T-helper 1 cell (primary cell): ENCODE data around the gene MYZAP.

Experiments used
- DNase-seq, 5 donors: peaks; one replicate each; pipeline ENCODE4 v3.0.0-alpha.2; 2012 to 2020

MYZAP gene

DNA sequence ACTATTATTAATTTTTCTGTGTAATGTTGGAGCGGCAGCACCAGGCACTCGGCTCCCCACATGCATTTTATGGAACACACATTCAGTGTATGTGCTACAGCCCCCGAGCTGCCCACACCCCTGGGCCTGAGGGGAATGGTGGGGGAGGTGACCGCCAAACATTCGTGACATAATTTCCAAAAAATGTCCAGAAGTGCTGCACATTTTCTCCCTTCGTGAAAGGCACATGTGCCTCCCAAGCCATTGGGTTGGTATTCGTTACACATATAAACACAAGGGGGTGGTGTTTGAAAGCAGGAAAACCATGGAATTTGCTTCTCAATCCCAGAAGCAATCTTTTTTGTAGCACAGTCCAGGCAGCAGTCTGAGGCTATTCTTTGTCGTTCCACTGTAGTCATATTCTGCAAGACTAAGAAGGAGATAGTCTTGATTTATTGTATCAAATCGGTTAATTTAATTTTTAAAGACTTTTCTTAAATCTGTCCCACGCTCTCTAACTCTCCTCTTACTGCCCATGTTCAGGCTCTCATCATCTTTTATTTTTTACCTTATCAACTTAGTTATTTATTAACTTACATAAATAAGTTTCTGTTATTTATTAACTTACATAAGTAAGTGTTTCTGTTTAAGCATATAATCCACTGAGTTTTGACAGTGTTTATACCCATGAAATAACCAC, 75.6 kb downstream of the MYZAP start:
- no peak for DNase-seq

DNA sequence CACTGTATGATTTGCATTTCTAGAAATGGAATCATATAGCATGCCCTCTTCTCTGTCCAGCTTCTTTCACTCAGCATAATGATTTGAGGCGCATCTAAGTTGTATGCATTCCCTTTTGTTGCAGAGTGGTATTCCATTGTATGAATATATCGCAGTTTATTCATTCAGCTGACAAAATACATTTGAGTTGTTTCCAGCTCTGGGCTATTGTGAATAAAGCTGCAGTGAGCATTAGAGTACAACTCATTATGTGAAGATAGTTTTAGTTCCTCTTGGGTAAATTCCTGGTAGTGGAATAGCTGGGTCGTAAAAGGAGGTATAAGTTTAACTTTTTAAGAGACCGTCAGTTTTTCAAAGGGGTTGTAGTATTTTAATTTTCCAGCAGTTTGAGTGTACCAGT, 76.3 kb downstream of the MYZAP start:
- DNase-seq: no peak

DNA sequence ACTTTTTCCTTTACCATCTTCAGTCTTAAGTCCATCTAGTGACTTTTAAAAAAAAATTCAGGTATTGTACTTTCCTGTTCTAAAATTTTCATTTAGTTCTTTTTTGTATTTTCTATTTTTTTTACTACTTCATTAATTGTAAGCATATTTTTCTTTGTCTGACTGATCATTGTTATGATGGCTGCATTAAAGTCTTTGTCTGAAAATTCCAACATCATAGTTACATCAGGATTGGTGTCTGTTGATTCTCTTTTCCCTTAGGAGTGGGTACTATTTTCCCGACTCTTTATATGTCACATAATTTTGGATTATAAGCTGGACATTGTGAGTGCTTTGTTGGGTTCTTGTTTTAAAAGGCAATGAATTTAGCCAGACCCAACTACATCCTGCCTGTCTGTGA, 79.9 kb downstream of the MYZAP start:
- no peak for DNase-seq

DNA sequence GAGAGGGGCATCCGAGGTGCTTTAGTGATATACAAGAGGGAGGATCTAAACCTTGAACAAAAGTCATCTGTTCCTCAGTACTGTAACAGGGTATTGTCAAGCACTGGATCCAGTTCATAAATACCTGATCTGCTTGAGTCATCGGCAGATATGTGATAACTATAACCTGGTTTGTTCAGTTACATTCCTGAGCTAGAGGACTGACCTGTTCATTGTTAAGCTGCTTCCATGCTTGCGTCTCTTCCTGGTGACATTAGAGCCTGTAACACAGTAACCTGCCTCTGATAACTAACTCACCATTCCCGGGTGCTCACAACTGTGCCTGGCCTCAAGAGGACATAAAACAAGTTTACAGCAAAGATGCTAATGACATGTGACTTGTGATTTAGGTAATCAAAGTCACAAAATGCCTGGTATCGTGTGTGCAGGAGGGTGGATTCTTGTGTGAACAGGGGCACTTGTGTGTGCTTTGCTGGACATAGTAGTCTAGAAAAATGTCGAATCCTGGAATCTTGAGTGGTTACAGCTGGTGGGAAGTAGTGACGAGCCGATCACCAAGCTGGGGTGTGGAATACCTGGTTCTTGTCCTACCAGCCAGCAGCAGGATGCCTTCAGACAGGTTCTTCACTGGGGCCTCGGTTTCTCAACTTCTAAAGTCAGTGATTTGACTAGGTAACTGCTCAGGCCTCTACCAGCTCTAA, 83.9 kb downstream of the MYZAP start:
- DNase-seq: no peak

DNA sequence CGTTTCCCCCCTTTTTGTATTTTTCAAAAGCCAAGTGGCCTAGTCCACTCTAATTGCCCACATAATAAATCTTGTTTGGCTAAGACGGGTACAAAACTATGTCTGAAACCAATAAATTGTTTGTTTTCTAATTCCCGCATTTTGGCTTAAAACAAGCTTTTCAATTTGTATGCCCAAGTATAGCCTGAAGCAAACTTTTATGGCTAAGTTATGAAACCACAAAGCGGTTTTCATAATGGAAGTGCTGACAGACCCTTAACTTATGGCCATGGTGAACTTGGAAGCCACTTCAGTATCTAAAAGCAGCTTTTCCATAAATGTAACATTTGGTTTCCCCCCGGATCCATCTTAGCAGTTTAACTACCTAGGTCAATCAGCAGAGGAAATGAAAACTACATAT, 84.9 kb downstream of the MYZAP start:
- DNase-seq: no peak

DNA sequence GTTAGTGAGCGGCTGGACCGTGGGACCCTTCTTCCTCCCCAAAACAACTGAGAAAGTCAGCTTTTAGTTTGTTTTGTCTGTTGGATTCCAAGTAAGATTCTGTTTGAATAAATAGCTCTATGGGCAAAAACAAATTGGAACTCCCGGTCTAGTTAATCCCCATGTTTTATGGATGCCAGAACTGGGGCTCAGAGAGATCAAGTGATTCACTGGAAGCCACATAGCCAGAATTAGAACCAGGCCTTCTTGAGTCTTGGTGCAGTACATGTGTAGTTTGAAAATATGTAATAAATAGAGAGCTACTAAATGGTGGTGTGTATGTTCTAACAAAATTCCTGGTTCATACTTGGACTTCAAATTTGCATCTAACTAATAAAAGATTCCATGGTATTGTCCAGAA, 85.5 kb downstream of the MYZAP start:
- no peak for DNase-seq

DNA sequence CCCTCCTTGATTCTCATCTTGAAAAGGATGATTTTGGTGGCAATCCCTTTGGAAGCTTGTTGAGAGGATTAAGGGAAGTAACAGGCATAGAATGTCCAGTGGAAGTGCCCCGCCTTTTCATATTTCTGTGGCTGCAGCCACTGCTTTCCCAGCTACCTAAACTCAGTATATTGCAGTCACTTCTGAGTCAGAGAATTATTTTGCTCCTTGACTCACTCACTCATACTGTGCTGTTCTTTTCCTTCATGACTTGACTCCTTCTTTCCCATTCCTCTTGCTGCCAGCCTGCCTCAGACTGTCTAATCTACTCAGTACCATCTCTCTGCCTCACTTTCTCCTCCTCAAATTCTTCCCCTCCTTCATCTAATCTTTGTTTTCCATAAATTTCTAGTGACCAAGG, 88.3 kb downstream of the MYZAP start:
- DNase-seq: no peak

DNA sequence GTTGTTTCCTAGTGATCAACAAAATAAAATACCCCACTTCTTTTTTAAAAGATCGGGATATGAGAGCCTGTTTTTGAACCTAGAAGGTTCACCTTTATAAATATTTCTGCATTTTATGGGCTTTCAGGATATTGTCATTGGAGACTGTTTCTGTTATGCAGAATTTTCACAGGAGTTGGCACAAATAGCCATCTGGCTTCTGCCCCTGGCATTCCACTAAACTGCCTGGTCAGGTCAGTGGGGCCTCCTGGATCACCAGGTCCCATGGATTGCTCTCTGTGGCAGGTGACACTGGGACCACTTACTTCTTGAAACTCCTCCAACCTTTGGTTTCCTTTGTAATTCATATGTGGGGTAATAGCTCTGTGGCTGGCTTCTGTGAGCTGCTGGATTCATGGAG, 89.3 kb downstream of the MYZAP start:
- no peak for DNase-seq

DNA sequence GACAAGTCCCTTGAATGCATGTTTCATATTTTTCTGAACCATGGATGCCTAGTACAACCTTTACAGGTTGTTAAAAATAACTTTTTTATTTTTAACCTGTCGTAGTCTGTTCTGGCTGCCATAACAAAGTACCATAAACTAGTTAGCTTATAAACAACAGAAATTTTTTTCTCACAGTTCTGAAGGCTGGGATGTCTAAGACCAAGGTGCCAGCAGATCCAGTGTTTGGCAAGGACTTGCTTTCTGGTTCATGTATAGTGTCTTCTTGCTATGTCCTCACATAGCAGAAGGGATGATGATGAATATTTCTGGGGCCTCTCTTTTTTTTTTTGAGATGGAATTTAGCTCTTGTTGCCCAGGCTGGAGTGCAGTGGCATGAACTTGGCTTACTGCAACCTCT, 91.8 kb downstream of the MYZAP start:
- no peak for DNase-seq

DNA sequence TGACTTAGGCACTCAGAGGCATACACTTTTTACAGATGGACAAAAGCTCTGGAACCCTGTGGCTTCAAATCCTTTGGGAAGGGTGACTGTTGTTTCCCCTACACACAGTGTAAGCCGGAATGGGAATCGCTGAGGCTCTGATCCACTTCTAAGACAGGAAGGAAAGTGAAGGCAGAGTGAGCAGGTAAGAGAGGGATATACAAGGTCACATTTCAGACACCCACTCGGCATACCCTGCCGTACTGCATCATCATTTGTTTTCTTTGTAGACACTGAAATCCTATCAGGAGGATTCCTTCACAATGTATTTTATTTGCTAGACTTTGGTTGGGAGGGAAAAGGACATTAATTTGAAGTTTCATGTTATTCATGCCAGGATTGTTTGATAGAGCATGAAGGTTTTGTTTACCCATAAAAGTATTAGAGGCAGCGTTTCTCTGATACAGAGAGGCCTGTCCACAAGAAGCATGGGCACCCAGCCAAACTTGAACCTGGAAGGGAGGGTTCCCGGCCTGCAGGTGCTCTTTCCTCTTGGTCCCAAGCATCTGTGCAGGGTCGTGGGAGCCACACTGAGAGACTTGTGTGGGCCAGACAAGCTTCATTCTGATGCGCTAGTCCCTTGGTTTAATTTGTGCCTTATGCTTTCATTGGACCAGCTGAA, 92.9 kb downstream of the MYZAP start:
- no peak for DNase-seq

DNA sequence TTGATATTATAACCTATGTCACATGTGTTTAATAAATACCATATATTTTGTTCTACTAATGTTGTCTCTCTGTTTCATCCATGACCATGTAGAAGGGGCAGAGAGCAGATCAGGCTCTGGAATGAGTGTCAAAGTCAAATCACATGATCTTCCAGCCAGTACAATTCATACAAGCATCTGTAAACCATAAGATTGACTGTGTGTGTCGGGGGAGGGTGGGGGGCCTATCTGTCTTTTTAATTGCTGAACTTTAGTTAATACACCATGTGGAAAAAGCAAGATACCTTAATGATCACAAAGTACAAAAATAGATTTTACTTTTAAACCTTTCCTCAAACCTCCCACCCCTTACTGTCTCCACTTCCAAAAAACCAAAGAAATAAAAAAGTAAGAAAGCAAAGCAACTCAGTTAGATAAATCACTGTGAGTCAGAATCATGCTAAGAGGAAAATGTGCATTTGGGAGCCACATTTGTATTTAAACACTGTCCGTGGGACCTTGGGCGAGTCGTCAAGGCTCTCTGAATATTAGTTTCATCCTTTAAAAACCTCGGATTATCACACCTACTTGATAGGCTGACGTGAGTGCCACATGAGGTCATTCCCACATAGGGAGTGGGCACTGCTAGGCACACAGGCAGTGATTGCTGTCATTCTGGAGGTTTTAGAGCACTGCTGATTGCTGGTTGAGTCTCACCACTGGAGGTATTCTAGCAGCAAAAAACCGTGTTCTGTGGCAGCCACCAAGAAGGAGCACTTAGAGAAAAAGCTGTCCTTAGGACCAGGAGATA, 93.8 kb downstream of the MYZAP start:
- DNase-seq: no peak

DNA sequence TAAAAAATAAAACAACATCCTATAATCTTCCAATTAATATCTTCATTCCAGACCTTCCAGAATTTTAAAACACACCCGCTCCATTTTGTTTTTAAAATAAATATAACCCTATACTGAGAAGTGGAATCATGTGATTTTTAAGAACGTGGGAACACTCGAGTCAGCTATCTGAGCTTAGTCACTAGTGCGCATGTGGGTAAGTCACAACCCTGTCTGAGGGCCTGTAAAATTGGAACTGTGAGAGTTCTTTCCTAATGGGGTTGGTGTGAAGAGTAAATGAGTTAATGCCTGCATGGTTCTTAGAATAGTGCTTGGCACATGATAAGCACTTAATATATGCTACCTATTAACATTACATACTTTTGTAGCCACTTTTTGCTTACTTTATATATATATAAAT, 95.0 kb downstream of the MYZAP start:
- no peak for DNase-seq

DNA sequence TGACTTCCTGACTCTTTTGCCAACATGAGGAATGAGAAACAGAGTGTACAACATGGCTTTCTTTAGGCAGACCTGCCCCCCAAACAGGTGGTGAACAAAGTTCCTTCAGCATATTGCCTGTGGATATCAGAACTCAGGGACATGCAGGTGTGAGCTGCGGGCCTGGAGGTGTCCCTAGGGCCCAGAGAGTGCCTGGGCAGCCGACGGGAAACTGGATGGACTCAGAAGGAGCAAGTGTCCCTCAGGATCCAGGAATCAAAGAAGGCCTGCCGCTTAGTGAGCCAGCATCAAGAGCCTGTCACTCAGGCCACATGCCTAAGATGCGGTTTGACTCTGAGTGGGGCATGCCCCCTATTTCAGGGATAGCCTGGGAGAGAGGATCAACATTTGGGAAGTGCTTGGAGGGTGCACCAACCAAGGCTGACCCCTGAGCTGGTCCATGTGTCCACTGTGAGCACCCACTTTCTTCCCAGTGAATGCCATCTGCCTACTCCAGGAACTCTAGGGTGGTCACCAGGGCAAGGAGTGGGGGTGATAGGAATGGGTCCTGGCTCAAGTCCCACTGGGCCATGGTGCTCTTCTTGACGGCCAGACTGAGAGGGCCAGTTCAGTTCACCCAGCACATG, 98.8 kb downstream of the MYZAP start:
- DNase-seq: no peak

DNA sequence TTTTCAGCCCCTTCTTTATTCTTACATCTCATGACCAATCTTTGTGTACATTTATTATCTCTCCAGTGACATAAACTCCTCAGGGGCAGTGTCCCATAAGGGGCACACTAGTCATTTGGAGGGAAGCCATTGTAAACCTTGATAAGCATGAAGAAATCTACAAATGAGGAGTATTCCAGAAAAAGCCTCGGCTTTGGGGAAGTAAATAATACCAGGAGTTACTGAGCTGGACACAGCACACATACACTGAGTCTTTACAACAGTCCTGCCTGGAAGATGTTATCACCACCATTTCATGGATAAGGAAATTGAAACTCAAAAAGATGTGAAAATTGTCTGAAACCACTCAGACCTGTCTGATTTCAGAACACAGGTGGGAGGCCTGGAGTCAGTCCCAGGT, 99.4 kb downstream of the MYZAP start:
- no peak for DNase-seq

DNA sequence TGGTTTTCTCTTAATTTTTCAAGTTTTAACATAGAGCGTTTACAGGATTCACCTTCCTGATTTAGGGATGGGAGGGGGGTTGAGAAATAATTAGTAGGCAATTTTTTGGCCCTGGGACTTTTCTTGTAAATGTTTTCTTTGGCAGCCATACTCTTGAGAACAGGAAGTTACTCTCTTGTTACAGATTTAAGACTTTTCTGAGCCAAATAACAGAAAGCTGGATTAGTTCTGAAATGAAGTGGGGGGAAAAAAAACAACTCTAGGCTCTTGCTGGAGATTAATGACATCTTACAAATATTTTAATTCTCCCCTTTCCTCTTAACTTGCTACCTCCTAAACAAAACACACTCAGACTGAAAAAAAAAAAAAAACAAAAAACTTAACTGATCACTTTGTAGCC, 101.0 kb downstream of the MYZAP start:
- no peak for DNase-seq

DNA sequence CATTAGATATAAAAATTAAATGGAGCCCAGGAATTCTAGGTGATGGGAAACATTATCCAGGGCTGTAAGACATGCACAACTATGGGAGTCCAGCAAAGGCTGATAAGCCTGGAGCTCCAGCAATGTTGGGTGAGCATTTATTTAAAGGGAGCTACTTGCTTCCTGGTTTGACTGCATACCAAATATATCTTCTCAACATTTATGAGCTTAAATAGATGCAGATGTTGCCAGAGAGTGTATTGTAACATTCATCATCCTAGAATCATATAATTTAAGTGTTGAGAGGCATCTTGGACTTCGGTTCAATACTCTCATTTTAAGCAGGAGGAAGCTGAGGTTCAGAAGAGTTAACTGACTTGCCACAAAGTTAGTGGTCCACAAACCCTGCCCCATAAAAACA, 102.6 kb downstream of the MYZAP start:
- no peak for DNase-seq

DNA sequence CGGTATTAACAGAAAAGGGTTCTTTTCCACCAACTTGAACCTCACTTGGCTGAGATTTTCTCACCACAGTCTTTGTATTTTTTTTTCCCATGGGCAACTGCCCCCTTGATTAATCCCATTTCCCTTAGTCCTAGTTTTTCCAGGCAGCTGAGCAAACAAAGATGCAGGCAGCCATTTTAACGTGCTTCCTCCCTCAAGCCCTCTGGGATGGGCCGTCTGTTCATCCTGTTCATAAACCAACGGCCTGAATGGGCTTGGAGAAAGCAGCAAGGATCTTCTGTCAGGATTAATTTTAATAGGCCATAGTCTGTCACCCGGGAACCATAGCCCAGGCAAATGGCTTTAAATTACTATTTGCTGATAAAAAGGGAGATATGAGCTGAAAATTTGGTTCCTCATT, 104.4 kb downstream of the MYZAP start:
- DNase-seq: no peak

DNA sequence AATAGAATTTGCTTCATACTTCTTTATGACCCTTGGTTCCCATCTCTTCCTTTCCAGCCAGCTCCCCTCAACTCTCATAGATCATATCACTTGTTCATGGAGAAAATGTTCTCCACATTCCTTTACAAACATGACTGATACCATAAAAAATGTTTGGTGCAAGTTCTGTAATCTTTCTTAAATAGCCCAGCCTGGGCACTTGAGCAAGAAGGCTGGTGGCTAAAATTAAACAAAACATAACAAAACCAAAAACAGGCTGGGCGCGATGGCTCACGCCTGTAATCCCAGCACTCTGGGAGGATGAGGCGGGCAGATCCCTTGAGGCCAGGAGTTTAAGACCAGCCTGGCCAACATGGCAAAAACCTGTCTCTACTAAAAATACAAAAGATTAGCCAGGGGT, 105.9 kb downstream of the MYZAP start:
- no peak for DNase-seq

DNA sequence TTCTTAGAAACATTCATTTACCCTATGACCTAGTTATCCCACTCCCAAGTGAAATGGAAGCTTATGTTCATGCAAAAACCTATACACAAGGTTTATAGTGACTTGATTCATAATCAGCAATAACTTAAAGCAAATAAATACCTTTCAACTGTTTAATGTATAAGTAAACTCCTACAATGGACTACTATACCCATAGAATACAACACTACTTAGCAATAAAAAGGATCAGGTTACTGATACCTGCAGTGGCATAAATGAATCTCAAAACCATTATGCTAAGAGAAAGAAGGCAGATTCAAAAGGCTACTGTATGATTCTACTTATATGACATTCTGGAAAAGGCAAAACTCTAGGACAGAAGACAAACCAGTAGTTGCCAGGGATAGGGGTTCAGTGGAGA, 106.5 kb downstream of the MYZAP start:
- DNase-seq: no peak

DNA sequence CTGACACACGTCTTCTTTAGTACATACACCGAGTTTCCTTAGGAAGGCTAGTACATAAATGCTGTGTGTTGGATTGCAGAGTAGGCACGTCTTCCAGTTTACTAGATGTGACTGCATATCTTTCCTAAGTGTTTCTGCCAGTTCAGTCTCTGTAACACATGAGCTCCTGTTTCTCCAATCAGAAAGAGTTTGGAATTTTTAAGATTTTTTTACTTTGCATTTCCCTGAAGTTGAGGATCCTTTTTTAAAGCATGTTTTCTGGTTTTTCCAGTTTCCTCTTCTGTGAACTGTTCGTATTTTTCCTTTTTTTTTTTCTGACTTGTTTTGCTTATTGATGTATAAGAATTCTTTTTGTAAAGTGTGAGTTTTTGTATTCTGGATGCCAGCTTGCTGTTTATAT, 107.3 kb downstream of the MYZAP start:
- DNase-seq: no peak

DNA sequence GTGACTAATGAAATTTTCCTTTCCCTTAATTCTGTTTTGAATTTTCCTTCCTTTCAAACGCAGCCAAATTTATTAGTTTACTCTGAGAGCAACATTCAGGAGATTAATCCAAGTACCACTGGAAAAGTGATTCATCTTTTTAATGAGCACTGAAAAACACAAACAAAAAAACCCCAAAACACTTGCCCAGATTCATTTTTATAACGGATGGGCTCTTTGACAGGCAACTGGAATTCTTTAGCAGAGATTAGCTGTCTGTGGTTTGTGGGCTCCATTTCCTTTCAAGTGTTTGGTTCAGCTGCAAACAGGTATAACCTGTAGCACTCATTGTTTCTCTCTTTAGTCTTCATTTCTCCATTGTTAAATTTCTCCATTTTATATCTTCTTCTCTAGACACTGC, 111.7 kb downstream of the MYZAP start:
- peak in 1 of 5 donors; percentile 15 for DNase-seq

DNA sequence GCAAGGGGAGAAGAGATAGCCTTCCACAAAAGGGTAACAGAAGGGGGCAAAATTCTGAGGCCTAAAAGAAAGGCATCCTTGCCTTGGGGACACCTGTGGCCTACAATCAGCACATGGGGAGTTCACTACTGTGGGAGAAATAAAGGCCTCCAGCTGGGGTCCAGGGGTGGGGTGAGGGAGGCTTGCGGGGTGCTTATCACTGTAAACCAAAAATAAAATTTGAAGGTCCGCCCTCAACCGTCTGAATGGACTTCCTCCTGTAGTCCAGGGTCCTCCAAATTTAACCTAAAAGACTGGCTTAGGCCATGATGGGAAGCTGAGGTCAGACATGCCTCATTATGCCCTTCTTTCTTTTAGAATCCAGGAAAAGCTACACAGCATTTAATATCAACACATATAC, 112.7 kb downstream of the MYZAP start:
- DNase-seq: no peak
